Sigmoid colon (tissue), 4 donors: Measurements from ENCODE around the gene CHCHD6.

Experiments used
- EP300 ChIP-seq, 4 donors: sonication (generic); formaldehyde crosslinking; IDR thresholded peaks; one replicate each; pipeline ENCODE4 v1.6.1; 2017; ENCODE audit warnings: antibody characterized with exemption in 4 of 4
- POLR2A ChIP-seq, 2 donors: fragments of 450-650 bp; IDR thresholded peaks; one replicate each; pipeline ENCODE4 v1.6.1; 2016; ENCODE audit warnings: antibody characterized with exemption in 2 of 2, mild to moderate bottlenecking in 2 of 2, moderate library complexity in 2 of 2
- POLR2AphosphoS5 ChIP-seq, 4 donors: sonication (generic); formaldehyde crosslinking; IDR thresholded peaks; one replicate each; pipeline ENCODE4 v1.6.1; 2017; ENCODE audit warnings: antibody characterized with exemption in 4 of 4
- TF ChIP-seq, protein P1 (sequence below), 4 experiments: fragments of 450-650 bp in 3 of 4; fragments of 200-600 bp in 1 of 4; IDR thresholded peaks; one replicate each; pipeline ENCODE4 v1.5.1; 2016 to 2019; ENCODE audit warnings: antibody characterized with exemption in 4 of 4, mild to moderate bottlenecking in 3 of 4, moderate library complexity in 2 of 4

DNA sequence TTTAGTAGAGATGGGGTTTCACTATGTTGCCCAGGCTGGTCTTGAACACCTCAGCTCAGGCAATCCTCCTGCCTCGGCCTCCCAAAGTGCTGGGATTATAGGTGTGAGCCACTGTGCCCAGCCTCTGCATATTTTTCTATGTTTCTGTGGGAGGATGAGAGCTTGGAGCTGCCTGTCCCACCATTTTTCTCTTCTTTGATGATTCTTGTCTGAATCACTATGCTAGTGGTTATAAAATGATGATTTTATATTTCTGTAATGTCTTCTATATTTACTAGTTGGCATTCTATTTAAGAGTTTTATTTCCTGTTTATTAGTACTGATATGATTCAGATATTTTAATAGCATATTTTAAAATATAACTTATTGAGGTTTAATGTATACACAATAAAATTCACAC is 69.7 kb downstream of the CHCHD6 start:
- no peak for TF ChIP-seq POLR2A (IDR thresholded peaks at IDR 0.05)
- TF ChIP-seq EP300 (IDR thresholded peaks at IDR 0.05) = no peak
- TF ChIP-seq, protein P1, sequence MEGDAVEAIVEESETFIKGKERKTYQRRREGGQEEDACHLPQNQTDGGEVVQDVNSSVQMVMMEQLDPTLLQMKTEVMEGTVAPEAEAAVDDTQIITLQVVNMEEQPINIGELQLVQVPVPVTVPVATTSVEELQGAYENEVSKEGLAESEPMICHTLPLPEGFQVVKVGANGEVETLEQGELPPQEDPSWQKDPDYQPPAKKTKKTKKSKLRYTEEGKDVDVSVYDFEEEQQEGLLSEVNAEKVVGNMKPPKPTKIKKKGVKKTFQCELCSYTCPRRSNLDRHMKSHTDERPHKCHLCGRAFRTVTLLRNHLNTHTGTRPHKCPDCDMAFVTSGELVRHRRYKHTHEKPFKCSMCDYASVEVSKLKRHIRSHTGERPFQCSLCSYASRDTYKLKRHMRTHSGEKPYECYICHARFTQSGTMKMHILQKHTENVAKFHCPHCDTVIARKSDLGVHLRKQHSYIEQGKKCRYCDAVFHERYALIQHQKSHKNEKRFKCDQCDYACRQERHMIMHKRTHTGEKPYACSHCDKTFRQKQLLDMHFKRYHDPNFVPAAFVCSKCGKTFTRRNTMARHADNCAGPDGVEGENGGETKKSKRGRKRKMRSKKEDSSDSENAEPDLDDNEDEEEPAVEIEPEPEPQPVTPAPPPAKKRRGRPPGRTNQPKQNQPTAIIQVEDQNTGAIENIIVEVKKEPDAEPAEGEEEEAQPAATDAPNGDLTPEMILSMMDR (IDR thresholded peaks at IDR 0.05) = no peak
- no peak for TF ChIP-seq POLR2AphosphoS5 (IDR thresholded peaks at IDR 0.05)
